ENCODE data around the gene AFF3. TPM values are rescaled to one million over a fixed set of nuclear protein-coding genes. Genes with fewer than 3 reads are reported as not detected.

The AFF3 gene
- total RNA-seq, 1 donor from 2014 or later: 8.0 TPM

DNA sequence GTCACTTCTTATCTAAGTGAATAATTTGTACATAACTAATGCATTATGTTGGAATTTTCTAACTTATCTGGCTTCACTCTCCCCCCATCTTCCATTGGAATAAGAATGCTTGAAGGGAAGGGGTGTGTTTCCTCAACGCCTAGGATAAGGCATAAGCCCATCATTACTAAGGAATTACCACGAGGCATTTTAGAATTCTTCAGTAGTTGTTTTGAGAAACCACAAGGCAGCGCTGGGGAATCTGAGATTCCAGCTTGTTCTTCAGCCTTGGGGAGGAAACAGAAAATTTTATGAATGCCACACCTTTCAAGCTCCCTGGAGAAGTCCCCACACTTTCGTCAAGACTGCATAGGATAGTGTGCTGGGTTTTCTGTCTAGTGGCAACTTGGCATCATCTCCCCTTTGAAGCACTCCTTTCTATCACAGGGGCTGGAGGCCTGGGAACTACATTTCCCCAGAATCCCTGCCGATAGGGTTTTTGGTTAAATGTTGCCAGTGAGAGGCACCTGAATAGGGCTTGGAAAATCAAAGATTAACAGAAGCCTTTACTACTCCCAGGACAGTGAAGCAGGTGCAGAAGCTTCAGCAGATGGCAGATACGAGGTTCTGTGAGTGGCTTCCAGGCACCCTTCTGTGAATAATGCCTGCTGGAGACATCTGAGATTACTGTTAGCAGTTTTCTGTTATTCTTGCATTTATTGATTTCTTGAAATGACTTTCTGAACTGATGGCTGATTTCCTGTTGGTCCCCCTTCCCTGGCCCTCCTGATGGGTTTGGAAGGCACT is 459.9 kb downstream of the AFF3 start:
- Histone ChIP-seq H3K9me3 (replicated peaks) (no peaks in the 10 kb centered on the region), H3K27me3 (ENCODE audit: low read depth) (no peaks in the 10 kb centered on the region), H3K4me1 (peaks cover 20% of the 10 kb centered on the region), H3K4me3 (no peak overlapping the region), H3K27ac (replicated peaks) (no peak overlapping the region), H3K36me3 (no peaks in the 10 kb centered on the region)
- TF ChIP-seq, protein P1, sequence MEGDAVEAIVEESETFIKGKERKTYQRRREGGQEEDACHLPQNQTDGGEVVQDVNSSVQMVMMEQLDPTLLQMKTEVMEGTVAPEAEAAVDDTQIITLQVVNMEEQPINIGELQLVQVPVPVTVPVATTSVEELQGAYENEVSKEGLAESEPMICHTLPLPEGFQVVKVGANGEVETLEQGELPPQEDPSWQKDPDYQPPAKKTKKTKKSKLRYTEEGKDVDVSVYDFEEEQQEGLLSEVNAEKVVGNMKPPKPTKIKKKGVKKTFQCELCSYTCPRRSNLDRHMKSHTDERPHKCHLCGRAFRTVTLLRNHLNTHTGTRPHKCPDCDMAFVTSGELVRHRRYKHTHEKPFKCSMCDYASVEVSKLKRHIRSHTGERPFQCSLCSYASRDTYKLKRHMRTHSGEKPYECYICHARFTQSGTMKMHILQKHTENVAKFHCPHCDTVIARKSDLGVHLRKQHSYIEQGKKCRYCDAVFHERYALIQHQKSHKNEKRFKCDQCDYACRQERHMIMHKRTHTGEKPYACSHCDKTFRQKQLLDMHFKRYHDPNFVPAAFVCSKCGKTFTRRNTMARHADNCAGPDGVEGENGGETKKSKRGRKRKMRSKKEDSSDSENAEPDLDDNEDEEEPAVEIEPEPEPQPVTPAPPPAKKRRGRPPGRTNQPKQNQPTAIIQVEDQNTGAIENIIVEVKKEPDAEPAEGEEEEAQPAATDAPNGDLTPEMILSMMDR (IDR thresholded peaks at IDR 0.05; ENCODE audit: borderline replicate concordance): no peak
- no peak for DNase-seq
- intact Hi-C loops (cut with micrococcal nuclease): no loop called here

DNA sequence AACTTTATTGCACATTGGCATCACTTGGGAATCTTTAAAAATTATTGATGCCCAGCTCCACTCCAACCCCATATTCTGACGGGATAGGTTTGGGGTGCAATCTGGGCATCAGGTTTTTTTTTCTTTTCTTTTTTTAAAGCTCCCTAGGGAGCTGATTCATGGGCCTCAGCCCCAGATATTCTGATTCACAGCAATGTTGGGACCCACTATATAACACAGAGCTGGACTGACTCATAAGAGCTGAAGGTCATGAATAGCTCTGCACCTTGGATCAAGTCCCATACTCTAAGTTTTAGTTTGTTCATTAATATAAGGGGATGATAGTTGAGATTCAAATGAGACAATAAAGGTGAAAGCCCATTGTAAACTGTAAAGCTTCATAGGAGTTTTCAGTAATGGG is 461.4 kb downstream of the AFF3 start:
- intact Hi-C loops (cut with micrococcal nuclease): no loop called here
- no peak for DNase-seq
- Histone ChIP-seq H3K27ac (replicated peaks) (no peak overlapping the region), H3K9me3 (replicated peaks) (no peaks in the 10 kb centered on the region), H3K4me3 (no peak overlapping the region), H3K36me3 (no peaks in the 10 kb centered on the region), H3K4me1 (peaks cover 20% of the 10 kb centered on the region), H3K27me3 (ENCODE audit: low read depth) (no peaks in the 10 kb centered on the region)
- TF ChIP-seq, protein P1 (IDR thresholded peaks at IDR 0.05; ENCODE audit: borderline replicate concordance): no peak

DNA sequence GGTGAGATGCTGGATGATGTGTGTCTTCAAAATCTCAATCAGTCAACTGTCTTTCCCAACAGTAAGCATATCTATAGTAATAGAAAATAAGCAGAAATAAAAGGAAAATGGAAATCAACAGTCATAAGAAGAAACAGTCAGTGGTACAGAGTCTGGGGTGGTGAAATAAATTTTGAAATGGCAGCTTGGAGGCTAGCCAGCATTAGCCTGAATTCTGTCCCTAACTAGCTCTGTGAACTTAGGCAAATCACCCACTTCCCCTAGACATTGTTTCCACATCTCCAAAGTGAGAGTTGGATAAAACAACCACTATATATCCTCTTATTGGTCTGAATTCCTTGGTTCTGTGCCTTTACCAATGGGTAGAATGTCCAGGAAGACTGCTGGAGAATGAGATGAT is 462.9 kb downstream of the AFF3 start:
- Histone ChIP-seq H3K36me3 (no peaks in the 10 kb centered on the region), H3K27me3 (ENCODE audit: low read depth) (no peaks in the 10 kb centered on the region), H3K4me1 (peaks cover 20% of the 10 kb centered on the region), H3K4me3 (no peak overlapping the region), H3K27ac (replicated peaks) (no peak overlapping the region), H3K9me3 (replicated peaks) (no peaks in the 10 kb centered on the region)
- TF ChIP-seq, protein P1 (IDR thresholded peaks at IDR 0.05; ENCODE audit: borderline replicate concordance): no peak
- intact Hi-C loops (cut with micrococcal nuclease): no loop called here
- DNase-seq: no peak

DNA sequence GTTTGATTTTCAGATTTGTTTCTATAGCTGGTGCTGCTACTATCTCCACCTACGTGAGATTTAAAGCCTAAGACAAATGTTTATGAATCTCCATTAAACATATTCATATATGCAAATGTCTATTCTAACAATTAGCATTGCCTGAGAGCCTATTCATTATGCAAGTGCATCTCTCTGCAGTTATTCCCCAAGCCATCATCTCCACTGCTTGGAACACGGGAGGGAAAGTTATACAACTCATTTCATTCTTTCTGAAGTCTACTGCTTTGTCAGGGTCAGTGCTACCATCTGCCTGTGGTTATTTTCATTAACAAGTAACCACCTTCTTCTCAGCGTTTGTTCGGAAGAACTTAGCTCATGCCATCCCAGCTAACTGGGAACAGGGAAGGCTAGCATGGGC is 463.8 kb downstream of the AFF3 start:
- peaks cover 21% of the 10 kb centered on the region for H3K4me1 ChIP-seq
- no peaks in the 10 kb centered on the region for H3K9me3 ChIP-seq (replicated peaks)
- no peaks in the 10 kb centered on the region for H3K36me3 ChIP-seq
- DNase-seq: no peak
- H3K27me3 ChIP-seq (ENCODE audit: low read depth): no peaks in the 10 kb centered on the region
- TF ChIP-seq, protein P1 (IDR thresholded peaks at IDR 0.05; ENCODE audit: borderline replicate concordance): no peak
- H3K4me3 ChIP-seq: no peak overlapping the region
- intact Hi-C loops (cut with micrococcal nuclease): no loop called here
- H3K27ac ChIP-seq (replicated peaks): no peak overlapping the region

DNA sequence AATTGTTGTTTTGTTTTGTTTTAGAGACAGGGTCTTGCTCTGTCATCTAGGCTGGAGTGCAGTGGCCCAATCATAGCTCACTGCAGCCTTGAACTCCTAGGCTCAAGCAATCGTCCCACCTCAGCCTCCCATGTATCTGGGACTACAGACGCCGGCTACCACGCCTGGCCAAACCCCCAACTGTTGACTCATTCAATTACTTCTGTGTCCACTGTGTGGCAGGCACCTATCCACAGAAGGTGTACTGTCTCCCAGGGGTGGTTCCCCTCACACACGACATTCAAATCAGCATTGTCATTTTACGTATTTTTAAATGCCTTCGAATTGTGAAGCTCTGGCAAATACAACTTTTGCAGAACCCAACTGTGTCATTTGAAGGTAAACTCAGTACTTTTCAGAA is 464.6 kb downstream of the AFF3 start:
- Histone ChIP-seq H3K4me1 (peaks cover 30% of the 10 kb centered on the region), H3K27me3 (ENCODE audit: low read depth) (no peaks in the 10 kb centered on the region), H3K27ac (replicated peaks) (no peak overlapping the region), H3K9me3 (replicated peaks) (no peaks in the 10 kb centered on the region), H3K4me3 (no peak overlapping the region), H3K36me3 (no peaks in the 10 kb centered on the region)
- TF ChIP-seq, protein P1 (IDR thresholded peaks at IDR 0.05; ENCODE audit: borderline replicate concordance): no peak
- intact Hi-C loops (cut with micrococcal nuclease): no loop called here
- DNase-seq: no peak

All from left ventricle myocardium inferior (tissue), 1 donor.